SU-DHL-6 (cell line): ENCODE measurements around the gene GPR85.

Source experiments
- CTCF ChIP-seq: fragments of 200-600 bp; sonication (generic); IDR thresholded peaks from one replicate; pipeline ENCODE4 v1.5.1; 2017; ENCODE audit warnings: antibody characterized with exemption, mild to moderate bottlenecking, low read length, moderate library complexity; ENCODE audit not compliant: insufficient read depth, poor library complexity, severe bottlenecking
- EZH2phosphoT487 ChIP-seq: fragments of 200-600 bp; sonication (generic), shearing (Covaris generic); conservative IDR thresholded peaks from 2 replicates; pipeline ENCODE4 v1.6.1; 2018; ENCODE audit warnings: mild to moderate bottlenecking, antibody characterized with exemption, low read length, moderate library complexity, mixed read lengths

GRCh38 chr7:113040849-113041248 lies 45.8 kb downstream of the GPR85 start:
- no peak for TF ChIP-seq CTCF
- TF ChIP-seq EZH2phosphoT487, result no peak
